Lower leg skin (tissue), 4 donors: Measurements from ENCODE around the gene KCND1. TPM values are rescaled to one million over a fixed set of nuclear protein-coding genes. Genes with fewer than 3 reads are reported as not detected.

Experiments used
- DNase-seq, 2 donors: peaks; one replicate each; pipeline ENCODE4 v3.0.0-alpha.2; 2019; ENCODE audit warnings: low spot score in 2 of 2
- H3K4me3 ChIP-seq: fragments of 200-600 bp; sonication (generic); 2 replicates; pipeline ENCODE4 v1.5.1; 2017; ENCODE audit warnings: mild to moderate bottlenecking, low read depth; ENCODE audit not compliant: poor library complexity, severe bottlenecking
- POLR2A ChIP-seq, 2 donors: fragments of 450-650 bp; IDR thresholded peaks; one replicate each; pipeline ENCODE4 v1.6.1; 2016 to 2017; ENCODE audit warnings: antibody characterized with exemption in 2 of 2, mild to moderate bottlenecking in 1 of 2, moderate library complexity in 1 of 2
- WGBS, 2 donors: methylation state at CpG; one replicate each; pipeline ENCODE4 v1.1.5; 2018; 5-methylcytosine and 5-hydroxymethylcytosine counted together
- intact Hi-C: fragments of 100-400 bp; cut with DNase I; formaldehyde crosslinking; loops from one replicate; pipeline ENCODE4 v1.15.0; 2023; ENCODE audit warnings: low total_unique reads
- total RNA-seq, 4 donors: library from RNA; depleted of rRNA; stranded (reverse); fragments of >200 nt; gene quantifications; one replicate each; pipeline ENCODE4 v1.1.0, GENCODE V29; 2016
- TF ChIP-seq, protein P1 (sequence below), 3 donors: fragments of 450-650 bp; IDR thresholded peaks; one replicate each; pipeline ENCODE4 v1.5.1; 2016; ENCODE audit warnings: antibody characterized with exemption in 3 of 3, mild to moderate bottlenecking in 3 of 3, moderate library complexity in 2 of 3

Gene KCND1
- total RNA-seq, 4 donors from 2014 or later, result 0.08 to 0.72 (median 0.33) TPM

DNA sequence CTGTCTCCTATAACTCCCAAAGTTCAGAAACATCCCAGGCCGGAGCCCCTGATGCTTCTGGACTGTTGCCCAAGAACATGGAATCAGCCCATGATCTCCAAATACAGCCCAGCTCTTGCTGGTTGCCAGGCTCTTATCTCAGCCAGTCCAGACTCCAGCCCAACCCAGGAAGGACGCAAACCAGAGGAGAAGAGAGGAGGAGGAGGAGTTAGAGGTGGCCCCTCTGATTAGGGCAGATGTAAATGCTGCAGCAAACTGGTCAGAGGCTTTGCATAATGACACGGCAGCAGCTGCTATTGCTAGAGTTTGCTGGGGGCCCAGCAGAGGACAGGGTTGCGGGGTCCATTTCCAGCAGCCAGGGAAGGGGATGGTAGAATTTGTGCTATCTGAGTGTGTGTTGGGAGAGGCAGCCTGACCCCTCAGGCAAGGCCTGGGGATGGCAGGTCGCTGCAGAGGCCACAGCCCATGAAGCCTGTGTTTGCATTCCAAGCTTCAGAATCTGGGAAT lies 10.0 kb downstream of the KCND1 start:
- H3K4me3 ChIP-seq, result no peak overlapping the region
- TF ChIP-seq, protein P1, sequence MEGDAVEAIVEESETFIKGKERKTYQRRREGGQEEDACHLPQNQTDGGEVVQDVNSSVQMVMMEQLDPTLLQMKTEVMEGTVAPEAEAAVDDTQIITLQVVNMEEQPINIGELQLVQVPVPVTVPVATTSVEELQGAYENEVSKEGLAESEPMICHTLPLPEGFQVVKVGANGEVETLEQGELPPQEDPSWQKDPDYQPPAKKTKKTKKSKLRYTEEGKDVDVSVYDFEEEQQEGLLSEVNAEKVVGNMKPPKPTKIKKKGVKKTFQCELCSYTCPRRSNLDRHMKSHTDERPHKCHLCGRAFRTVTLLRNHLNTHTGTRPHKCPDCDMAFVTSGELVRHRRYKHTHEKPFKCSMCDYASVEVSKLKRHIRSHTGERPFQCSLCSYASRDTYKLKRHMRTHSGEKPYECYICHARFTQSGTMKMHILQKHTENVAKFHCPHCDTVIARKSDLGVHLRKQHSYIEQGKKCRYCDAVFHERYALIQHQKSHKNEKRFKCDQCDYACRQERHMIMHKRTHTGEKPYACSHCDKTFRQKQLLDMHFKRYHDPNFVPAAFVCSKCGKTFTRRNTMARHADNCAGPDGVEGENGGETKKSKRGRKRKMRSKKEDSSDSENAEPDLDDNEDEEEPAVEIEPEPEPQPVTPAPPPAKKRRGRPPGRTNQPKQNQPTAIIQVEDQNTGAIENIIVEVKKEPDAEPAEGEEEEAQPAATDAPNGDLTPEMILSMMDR (IDR thresholded peaks at IDR 0.05), result no peak
- TF ChIP-seq POLR2A (IDR thresholded peaks at IDR 0.05), result no peak
- DNase-seq, result no peak
- 62 to 75% methylated on average over 5 of the region's 5 CpGs for WGBS, 2 donors
- intact Hi-C loops, result no loop called here

DNA sequence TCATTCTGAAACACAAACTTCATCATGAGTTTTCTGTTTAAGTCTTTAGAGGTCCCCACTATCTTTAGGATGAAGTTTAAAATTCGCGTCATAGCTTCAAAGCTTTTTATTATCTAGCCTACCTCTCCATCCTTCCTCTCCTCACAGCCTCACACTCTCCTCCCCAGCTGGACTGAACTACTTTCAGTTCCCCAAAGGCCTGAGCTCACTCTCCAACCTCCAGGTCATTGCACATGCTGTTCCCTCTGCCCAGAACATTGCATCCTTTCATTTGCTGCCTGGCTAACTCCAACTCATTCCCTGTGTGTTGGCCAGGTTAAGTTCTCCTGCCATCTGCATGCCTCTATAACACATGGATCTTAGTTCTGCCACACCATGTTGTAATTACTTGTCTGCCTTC lies 11.4 kb downstream of the KCND1 start:
- 79 to 95% methylated on average over 2 of the region's 2 CpGs for WGBS, 2 donors
- DNase-seq, result no peak
- TF ChIP-seq POLR2A (IDR thresholded peaks at IDR 0.05), result no peak
- TF ChIP-seq, protein P1 (IDR thresholded peaks at IDR 0.05), result no peak
- H3K4me3 ChIP-seq, result no peak overlapping the region
- intact Hi-C loops, result no loop called here

DNA sequence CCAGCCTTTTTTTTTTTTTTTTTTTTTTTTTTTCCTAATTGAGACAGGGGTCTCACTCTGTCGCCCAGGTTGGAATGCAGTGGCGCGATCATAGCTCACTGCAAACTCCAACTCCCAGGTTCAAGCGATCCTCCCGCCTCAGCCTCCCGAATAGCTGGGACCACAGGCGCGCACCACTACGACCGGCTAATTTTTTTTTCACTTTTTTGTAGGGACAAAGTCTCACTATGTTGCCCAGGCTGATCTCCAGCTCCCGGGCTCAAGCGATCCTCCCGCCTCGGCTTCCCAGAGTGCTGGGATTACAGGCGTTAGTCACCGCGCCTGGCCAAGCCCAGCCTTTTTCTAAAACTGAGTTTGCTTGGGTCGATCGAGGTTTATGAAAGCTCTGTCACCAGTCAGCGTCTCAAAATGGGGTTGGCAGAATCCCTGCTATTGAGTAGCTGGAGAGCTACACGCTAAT lies 13.0 kb downstream of the KCND1 start:
- H3K4me3 ChIP-seq, result no peak overlapping the region
- 0 to 42% methylated on average over 12 to 21 of the region's 21 CpGs for WGBS, 2 donors
- TF ChIP-seq POLR2A (IDR thresholded peaks at IDR 0.05), result no peak
- TF ChIP-seq, protein P1 (IDR thresholded peaks at IDR 0.05), result no peak
- peak in 1 of 2 donors; percentile 24 for DNase-seq
- intact Hi-C loops, result no loop called here

DNA sequence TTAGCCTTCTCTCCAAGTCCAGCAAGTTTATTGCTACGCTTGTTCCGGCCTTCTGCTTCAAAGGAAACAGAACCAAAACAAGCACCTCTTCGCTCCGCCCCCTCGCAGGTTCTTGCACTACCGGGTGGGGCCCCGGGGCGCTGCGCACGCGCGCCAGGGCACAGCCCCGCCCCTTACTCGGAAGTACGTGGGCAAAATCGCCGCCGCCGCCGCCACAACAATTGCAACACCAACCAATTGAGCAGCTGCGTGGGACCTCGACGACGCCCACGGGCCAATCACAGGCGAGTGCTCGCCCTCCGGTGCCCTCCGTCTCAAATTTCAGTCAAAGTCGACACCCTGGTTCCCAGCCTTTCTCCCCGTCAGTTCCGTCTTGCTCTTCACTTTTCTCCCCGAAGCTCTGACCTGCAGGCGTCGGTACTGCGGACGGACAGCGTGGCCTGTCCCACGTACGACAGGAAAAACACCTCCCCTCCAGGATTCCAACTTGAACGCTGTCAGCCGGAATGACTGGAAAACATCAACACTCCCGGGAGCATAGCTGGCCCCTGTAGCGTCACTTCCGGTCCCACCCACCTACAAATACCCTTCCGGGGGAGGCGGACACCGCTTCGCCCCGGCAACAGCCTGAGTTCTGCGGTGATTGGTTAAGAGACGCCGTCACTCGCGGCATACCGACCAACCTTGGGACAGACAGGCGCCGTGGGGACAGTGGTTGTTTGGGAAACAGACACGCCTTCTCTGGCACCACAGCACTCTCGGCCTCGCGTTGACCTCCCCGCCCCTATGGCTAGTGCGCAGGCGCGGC lies 13.6 kb downstream of the KCND1 start:
- 0 to 52% methylated on average over 25 to 66 of the region's 66 CpGs for WGBS, 2 donors
- peak; percentile 95 to 99 for DNase-seq
- peak overlapping the region; percentile 55 for H3K4me3 ChIP-seq
- intact Hi-C loops, result no loop called here
- no peak for TF ChIP-seq POLR2A (IDR thresholded peaks at IDR 0.05)
- TF ChIP-seq, protein P1 (IDR thresholded peaks at IDR 0.05), result no peak

DNA sequence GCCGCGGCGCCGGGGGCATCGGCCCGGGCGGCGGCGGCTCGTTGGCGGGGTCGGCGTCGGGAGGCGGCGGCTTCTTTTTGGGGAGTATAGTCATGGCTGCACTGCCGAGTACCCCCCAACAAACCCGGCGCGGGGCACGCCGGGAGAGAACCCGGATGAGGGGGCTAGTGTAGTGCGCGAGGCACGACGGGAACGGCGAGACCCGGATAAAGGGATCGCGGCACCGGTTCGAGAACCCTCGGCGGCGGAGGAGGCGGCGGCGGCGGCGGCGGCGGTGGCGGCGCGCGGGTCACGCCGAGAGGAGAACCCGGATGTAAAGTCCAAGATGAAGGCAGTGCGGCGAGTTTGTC lies 14.2 kb downstream of the KCND1 start, which contains the start of gene OTUD5:
TSS of gene OTUD5 (minus strand) at position 131 of the 350 bp plus-strand sequence. CDS start at position 94, 37 bp downstream.
- peak within 1 kb of the TSS; percentile 55 for H3K4me3 ChIP-seq
- intact Hi-C loops, result no loop called here
- TF ChIP-seq, protein P1 (IDR thresholded peaks at IDR 0.05), result no peak
- no peak for TF ChIP-seq POLR2A (IDR thresholded peaks at IDR 0.05)
- WGBS, 2 donors, result 64% methylated on average over 38 of the region's 53 CpGs; no CpG with 5 or more reads in 1 of the 2 donors
- DNase-seq, result no peak
